Gastroesophageal sphincter (tissue), 3 donors: ENCODE results near the gene RBM33.

Source experiments
- CTCF ChIP-seq, 4 experiments: fragments of 200-600 bp in 2 of 4; fragments of 450-650 bp in 2 of 4; sonication (generic) in 1 of 4; IDR thresholded peaks; one replicate each; pipeline ENCODE4 v1.5.1; 2017 to 2019; ENCODE audit warnings: antibody characterized with exemption in 4 of 4, mild to moderate bottlenecking in 2 of 4, moderate library complexity in 2 of 4
- EP300 ChIP-seq: sonication (generic); formaldehyde crosslinking; IDR thresholded peaks from one replicate; pipeline ENCODE4 v1.6.1; 2017; ENCODE audit warnings: antibody characterized with exemption, mild to moderate bottlenecking
- POLR2A ChIP-seq, 2 donors: fragments of 450-650 bp; IDR thresholded peaks; one replicate each; pipeline ENCODE4 v1.6.1; 2017; ENCODE audit warnings: antibody characterized with exemption in 2 of 2, mild to moderate bottlenecking in 2 of 2, moderate library complexity in 1 of 2
- POLR2AphosphoS5 ChIP-seq: sonication (generic); formaldehyde crosslinking; IDR thresholded peaks from one replicate; pipeline ENCODE4 v1.6.1; 2017; ENCODE audit warnings: antibody characterized with exemption

GRCh38 chr7:155685070-155685790 is 40.8 kb downstream of the RBM33 start:
- no peak for TF ChIP-seq CTCF (IDR thresholded peaks at IDR 0.05)
- no peak for TF ChIP-seq POLR2A (IDR thresholded peaks at IDR 0.05)
- TF ChIP-seq EP300 = no peak
- TF ChIP-seq POLR2AphosphoS5 = no peak
